Ascending aorta (tissue), 2 donors: ENCODE results near the gene TEX13A. TPM values are rescaled to one million over a fixed set of nuclear protein-coding genes. Genes with fewer than 3 reads are reported as not detected.
"Not testable (repeated sequence)": the region's sequence is repeated elsewhere in the genome, so short reads cannot be mapped to it uniquely, and the experiment has no call there.

Source experiments
- DNase-seq, 2 donors: peaks; one replicate each; pipeline ENCODE4 v3.0.0-alpha.2; 2019; ENCODE audit warnings: low spot score in 2 of 2
- H3K27ac ChIP-seq, 2 donors: fragments of 200-600 bp; sonication (generic); one replicate each; pipeline ENCODE4 v1.5.1; 2016 to 2017; ENCODE audit warnings: mild to moderate bottlenecking in 1 of 2
- H3K27me3 ChIP-seq: fragments of 200-600 bp; sonication (generic); one replicate; pipeline ENCODE4 v1.5.1; 2017
- H3K36me3 ChIP-seq, 2 donors: fragments of 200-600 bp; sonication (generic); one replicate each; pipeline ENCODE4 v1.5.1; 2016
- H3K4me1 ChIP-seq, 2 donors: fragments of 200-600 bp; sonication (generic); one replicate each; pipeline ENCODE4 v1.5.1; 2016 to 2017; ENCODE audit warnings: mild to moderate bottlenecking in 1 of 2
- H3K4me3 ChIP-seq, 2 donors: fragments of 200-600 bp; sonication (generic); one replicate each; pipeline ENCODE4 v1.5.1; 2016 to 2017; ENCODE audit warnings: mild to moderate bottlenecking in 1 of 2
- H3K9me3 ChIP-seq, 2 donors: fragments of 200-600 bp; sonication (generic); one replicate each; pipeline ENCODE4 v1.5.1; 2016
- intact Hi-C: fragments of 100-400 bp; cut with DNase I; formaldehyde crosslinking; loops from one replicate; pipeline ENCODE4 v1.15.1; 2023
- total RNA-seq: library from RNA; depleted of rRNA; stranded (reverse); fragments of >200 nt; gene quantifications from one replicate; pipeline ENCODE4 v1.1.0, GENCODE V29; 2016
- TF ChIP-seq, protein P1 (sequence below), 3 experiments: fragments of 200-600 bp in 2 of 3; fragments of 450-650 bp in 1 of 3; sonication (generic) in 2 of 3; IDR thresholded peaks; one replicate each; pipeline ENCODE4 v1.5.1; 2016 to 2019; ENCODE audit warnings: antibody characterized with exemption in 3 of 3, mild to moderate bottlenecking in 1 of 3, moderate library complexity in 1 of 3

TEX13A gene
- total RNA-seq, 1 donor from 2014 or later, result not detected

GRCh38 chrX:105263171-105263570, 42.7 kb upstream of the TEX13A start:
- H3K4me1 ChIP-seq, result no peaks in the 10 kb centered on the region
- TF ChIP-seq, protein P1, sequence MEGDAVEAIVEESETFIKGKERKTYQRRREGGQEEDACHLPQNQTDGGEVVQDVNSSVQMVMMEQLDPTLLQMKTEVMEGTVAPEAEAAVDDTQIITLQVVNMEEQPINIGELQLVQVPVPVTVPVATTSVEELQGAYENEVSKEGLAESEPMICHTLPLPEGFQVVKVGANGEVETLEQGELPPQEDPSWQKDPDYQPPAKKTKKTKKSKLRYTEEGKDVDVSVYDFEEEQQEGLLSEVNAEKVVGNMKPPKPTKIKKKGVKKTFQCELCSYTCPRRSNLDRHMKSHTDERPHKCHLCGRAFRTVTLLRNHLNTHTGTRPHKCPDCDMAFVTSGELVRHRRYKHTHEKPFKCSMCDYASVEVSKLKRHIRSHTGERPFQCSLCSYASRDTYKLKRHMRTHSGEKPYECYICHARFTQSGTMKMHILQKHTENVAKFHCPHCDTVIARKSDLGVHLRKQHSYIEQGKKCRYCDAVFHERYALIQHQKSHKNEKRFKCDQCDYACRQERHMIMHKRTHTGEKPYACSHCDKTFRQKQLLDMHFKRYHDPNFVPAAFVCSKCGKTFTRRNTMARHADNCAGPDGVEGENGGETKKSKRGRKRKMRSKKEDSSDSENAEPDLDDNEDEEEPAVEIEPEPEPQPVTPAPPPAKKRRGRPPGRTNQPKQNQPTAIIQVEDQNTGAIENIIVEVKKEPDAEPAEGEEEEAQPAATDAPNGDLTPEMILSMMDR (IDR thresholded peaks at IDR 0.05), result no peak
- DNase-seq, result no peak
- H3K27ac ChIP-seq, result no peak overlapping the region
- H3K4me3 ChIP-seq, result no peak overlapping the region
- H3K27me3 ChIP-seq, result no peaks in the 10 kb centered on the region
- intact Hi-C loops, result no loop called here
- no peaks in the 10 kb centered on the region for H3K36me3 ChIP-seq
- H3K9me3 ChIP-seq, result no peaks in the 10 kb centered on the region

DNA sequence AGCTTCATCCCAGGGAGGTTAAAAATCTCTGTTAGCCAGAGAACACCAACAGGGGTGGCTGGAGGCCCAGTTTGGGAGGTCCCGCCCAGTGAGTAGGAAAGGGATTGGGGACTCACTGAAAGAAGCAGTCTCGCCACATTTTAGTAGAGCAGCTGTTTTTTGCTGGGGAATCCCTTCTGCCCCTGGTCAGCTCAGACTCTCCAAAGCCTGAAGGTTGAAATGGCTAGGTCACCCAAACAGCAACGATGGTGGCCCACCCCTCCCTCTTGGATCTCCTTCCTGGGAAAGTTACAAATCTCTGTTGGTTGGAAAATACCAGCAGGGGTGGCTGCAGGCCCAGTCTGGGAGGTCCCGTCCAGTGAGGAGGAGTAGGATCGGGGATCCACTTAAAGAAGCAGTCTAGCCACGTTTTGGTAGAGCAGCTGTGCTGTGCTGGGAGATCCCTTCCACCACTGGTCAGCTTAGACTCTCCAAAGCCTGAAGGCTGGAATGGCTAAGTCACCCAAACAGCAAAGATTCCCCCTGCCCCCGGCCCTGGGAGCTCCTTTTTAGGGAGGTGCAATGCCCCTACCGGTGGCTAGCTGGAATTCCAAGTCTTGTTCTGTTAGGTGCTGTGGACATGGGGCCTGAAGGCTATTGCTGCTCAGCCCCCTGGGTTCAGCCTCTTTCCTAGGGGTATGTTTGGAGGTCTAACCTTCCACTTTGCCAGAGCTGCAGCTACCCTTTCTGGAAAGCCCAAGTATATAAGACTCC, 40.0 kb upstream of the TEX13A start:
- H3K9me3 ChIP-seq, result no peaks in the 10 kb centered on the region
- DNase-seq, result no peak
- H3K36me3 ChIP-seq, result no peaks in the 10 kb centered on the region
- TF ChIP-seq, protein P1 (IDR thresholded peaks at IDR 0.05), result no peak
- H3K27me3 ChIP-seq, result no peaks in the 10 kb centered on the region
- intact Hi-C loops, result no loop called here
- no peaks in the 10 kb centered on the region for H3K4me1 ChIP-seq
- no peak overlapping the region for H3K27ac ChIP-seq
- H3K4me3 ChIP-seq, result no peak overlapping the region

GRCh38 chrX:105241056-105241455, 20.6 kb upstream of the TEX13A start:
- H3K4me3 ChIP-seq, result no peak overlapping the region
- intact Hi-C loops, result no loop called here
- DNase-seq, result no peak
- H3K27me3 ChIP-seq, result no peaks in the 10 kb centered on the region
- H3K4me1 ChIP-seq, result no peaks in the 10 kb centered on the region
- TF ChIP-seq, protein P1 (IDR thresholded peaks at IDR 0.05), result no peak
- no peaks in the 10 kb centered on the region for H3K36me3 ChIP-seq
- no peak overlapping the region for H3K27ac ChIP-seq
- no peaks in the 10 kb centered on the region for H3K9me3 ChIP-seq

GRCh38 chrX:105237407-105237806, 16.9 kb upstream of the TEX13A start:
- H3K4me1 ChIP-seq, H3K27me3 ChIP-seq, H3K36me3 ChIP-seq, DNase-seq, intact Hi-C loops, H3K9me3 ChIP-seq, H3K4me3 ChIP-seq, H3K27ac ChIP-seq: not testable (repeated sequence)

DNA sequence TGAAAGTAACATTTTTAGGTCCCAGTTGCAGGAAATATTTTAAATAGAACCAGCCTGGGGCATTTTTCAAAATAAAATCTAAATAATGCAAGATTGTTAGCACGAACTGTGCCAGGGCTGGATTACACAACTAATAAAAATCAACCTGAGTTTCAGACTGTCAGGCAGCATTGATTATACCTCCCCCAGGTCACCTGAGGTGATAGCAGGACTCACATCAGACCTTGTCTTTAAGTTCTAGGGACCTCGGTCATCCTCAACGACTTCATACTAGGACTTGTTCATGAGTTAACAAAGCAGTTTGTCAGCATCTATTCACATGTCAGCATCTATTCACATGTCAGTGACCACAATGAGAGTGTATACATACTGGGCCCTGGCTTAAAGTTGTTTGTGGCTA, 8.7 kb upstream of the TEX13A start:
- no peaks in the 10 kb centered on the region for H3K9me3 ChIP-seq
- no peak overlapping the region for H3K4me3 ChIP-seq
- no peaks in the 10 kb centered on the region for H3K36me3 ChIP-seq
- no peaks in the 10 kb centered on the region for H3K4me1 ChIP-seq
- no peak for DNase-seq
- intact Hi-C loops, result no loop called here
- H3K27ac ChIP-seq, result no peak overlapping the region
- TF ChIP-seq, protein P1 (IDR thresholded peaks at IDR 0.05), result no peak
- no peaks in the 10 kb centered on the region for H3K27me3 ChIP-seq

DNA sequence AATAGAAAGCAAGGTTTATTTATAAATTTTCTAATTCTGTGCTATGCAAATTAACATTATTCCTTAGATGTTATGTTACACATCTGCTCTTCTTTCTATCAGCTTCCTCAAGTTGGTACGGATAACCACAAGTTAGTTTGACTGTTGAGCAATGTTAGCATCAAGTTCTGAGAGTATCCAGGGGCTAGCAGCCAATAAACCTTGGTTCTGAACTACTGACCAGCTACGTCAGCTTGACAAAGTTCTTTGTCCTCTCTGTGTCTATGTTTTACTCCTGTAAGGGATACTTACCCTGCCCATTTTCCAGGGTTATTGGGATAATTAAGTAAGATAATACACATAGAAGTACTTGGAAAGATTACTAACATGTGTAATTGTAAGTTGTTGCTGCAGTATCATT, 8.1 kb upstream of the TEX13A start:
- TF ChIP-seq, protein P1 (IDR thresholded peaks at IDR 0.05), result no peak
- DNase-seq, result no peak
- no peaks in the 10 kb centered on the region for H3K4me1 ChIP-seq
- no peaks in the 10 kb centered on the region for H3K27me3 ChIP-seq
- H3K27ac ChIP-seq, result no peak overlapping the region
- no peak overlapping the region for H3K4me3 ChIP-seq
- no peaks in the 10 kb centered on the region for H3K9me3 ChIP-seq
- H3K36me3 ChIP-seq, result no peaks in the 10 kb centered on the region
- intact Hi-C loops, result no loop called here
